GM21528 (cell line): ENCODE results near the gene OCA2.
"Not testable (repeated sequence)": the region's sequence is repeated elsewhere in the genome, so short reads cannot be mapped to it uniquely, and the experiment has no call there.

ENCODE experiments used
- ATAC-seq: cut with Tn5 transposase; IDR thresholded peaks from one replicate; pipeline ENCODE4 v1.9.1; 2021; ENCODE audit warnings: mild to moderate bottlenecking, moderate library complexity; ENCODE audit not compliant: unreplicated experiment, low FRiP score

OCA2 gene

DNA sequence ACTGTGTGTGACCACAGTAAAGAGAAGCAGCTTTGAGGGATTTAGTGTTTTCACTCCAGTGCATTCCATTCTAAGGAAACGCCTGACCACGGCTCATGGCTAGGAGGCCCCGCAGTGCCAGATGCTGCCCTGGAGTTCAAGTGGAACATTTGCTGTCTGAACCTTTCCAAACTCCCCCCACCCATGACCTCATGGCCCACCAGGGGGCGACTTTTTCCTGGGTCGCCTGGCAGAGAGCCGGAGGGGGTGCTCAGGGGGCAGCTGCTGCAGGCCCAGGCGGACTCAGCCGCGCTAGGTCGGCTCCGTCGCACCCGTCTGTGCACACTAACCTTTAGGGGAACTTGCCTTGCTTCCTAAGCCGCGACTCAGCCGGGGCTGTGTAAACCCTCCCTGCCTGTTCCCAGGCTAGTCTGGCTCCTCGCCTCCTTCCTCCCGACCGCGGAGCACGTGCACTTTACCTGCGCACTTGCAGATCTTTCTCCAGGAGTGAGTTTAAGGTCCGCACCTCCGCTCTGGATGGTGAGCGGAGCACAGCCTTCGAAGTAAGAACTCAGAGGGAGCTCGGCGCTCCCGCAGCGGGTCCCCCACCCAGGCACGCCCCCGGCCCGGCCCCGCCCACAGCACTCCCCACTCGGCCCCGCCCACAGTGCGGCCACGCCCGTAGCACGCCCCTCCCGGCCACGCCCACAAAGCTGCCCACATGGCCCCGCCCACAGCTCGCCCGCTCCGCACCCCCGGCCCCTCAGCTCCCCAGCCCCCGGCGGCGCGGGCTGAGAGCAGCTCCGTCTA lies at the start of gene OCA2:
Gene OCA2 (minus strand): TSS at position 550 of the 789 bp plus-strand sequence. CDS start 17,441 bp downstream, outside the sequence.
- no peak for ATAC-seq

- no peak for ATAC-seq
These were observed 48.7 kb upstream of the OCA2 start for GRCh38 chr15:28147801-28148200.

- not testable (repeated sequence) for ATAC-seq
These were observed 46.3 kb upstream of the OCA2 start for GRCh38 chr15:28145419-28145818.

DNA sequence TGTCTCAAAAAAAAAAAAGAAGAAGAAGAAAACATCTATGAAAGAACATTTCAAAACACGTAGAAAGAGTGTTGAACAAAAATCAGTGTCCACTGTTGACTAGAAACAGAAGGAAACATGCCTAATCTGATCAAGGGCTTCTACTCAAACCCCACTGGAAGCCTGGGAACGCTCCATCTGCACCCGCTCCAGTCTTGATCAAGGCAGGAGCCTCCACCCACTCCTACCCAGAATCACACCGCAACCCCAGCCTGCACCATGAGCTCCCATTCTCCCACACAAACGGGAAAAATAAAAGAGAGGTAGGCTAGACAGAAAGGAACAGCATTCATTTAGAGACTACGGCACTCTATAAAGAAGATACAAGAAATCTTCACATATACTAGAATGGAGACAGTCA lies 40.9 kb upstream of the OCA2 start:
- ATAC-seq: no peak

- not testable (repeated sequence) for ATAC-seq
These were observed 38.4 kb upstream of the OCA2 start for GRCh38 chr15:28137408-28138039.

- ATAC-seq: peak; percentile 89
These were observed 37.3 kb upstream of the OCA2 start for GRCh38 chr15:28136236-28136904.

DNA sequence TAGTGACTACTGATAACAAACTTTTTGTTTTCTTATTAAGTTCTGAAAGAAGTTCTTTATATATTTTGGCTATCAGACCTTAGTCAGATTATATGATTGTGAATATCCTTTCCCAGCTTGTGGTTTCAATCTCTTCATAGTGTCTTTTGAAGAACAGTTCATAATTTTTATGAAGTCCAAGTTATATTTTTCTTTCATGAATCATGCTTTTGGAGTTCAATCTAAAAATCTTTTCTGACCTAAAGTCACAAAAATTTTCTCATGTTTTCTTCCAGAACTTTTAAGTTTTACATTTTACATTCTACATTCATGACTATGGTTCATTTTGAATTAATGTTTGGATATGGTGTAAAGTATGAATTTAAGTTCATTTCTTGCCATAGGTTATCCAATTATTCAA lies 34.2 kb upstream of the OCA2 start:
- ATAC-seq: no peak

DNA sequence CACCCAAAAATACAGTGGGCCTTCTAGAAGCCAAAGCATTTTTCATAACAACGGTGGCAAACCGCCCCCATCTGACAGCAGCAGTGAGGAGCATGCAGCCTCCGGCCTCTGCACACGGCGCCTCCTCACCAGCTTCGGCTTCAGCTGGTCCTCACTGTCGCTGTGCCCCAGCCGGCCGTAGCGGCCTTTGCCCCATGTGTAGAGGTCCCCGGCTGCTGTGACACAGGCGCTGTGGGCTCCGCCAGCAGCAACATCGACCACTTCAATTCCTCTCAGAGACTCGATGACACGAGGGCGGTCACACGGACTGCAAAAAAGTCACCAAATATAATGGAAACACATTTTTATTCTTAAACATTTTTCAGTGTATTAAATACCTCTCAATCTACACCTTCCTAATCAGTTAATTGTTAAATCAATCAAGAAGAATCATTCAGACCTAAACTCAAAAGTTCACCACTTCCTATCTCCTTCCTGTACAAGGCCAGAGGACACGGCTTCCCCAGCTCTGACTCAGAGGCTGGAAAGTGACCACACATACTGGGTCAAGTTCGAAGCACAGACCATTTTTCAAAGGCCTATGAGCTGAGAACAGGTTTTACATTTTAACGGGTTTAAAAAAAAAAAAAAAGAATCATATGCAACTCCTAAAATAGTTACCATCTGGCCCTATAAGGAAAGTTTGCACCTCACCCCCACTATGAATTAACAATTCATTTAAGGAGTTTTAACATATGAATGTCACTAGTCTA lies 33.6 kb upstream of the OCA2 start:
- ATAC-seq: no peak

GRCh38 chr15:28131946-28132345 lies 32.8 kb upstream of the OCA2 start:
- ATAC-seq: no peak

DNA sequence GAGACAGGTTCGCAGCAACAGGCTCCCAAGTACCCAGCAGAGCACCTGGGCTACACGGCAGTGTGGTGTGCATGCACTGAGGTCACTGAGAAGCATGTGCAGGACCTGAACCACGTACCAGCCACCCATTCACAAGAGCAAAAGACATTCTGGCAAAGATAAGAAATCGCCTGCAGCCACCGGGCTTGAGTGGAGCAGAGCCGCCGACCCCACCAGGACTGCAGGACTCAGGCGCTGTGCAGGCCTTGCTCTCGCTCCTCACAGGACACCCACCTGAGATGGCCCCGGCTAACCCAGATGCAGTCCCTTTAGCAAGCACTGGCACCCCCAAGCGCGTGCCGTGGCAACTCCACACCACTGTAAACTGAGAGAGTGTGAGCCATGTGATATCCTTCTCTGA lies 32.3 kb upstream of the OCA2 start:
- no peak for ATAC-seq

DNA sequence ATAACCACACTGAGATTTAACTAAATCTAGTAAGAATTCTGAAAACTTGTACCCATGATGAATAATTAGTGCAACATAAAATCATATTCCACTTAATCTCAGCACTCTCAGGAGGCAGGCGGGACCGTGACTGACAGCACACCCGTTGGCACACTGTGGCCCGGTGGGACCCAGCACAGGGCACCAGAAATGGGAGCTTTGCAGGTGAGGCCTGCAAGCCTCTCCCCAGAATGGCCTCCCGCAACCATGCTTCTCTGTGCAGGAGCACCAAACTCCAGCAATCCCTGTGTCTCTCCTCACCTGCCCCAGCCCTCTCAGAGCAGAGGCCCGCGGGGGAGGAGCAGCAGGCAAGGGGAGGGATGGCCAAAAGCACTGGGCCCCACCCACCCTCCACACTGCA lies 31.5 kb upstream of the OCA2 start:
- ATAC-seq: no peak

- no peak for ATAC-seq
These were observed 30.2 kb upstream of the OCA2 start for GRCh38 chr15:28129231-28129848.

GRCh38 chr15:28128031-28128430 lies 28.9 kb upstream of the OCA2 start:
- ATAC-seq: no peak

DNA sequence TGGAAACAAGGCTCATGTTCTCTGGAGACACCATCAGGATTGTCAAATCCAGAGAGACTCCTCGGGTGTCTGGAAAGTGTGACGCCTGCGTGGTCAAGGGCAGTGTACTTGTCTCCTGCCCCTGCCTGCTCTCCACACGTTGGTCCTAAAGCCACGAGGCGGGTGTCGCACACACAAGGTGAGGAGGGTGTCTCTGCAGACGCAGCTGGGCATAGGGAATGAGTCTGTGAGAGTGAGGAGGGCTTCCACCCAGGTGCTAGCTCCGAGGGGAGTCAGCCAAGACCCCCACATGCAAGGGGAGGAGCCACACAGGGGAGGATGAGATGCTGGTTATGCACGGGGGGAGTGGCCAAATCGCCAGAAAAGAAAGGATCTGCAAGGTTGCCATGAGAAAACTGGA lies 27.9 kb upstream of the OCA2 start:
- ATAC-seq: no peak

GRCh38 chr15:28125673-28126651 lies 26.8 kb upstream of the OCA2 start:
- ATAC-seq: no peak

GRCh38 chr15:28124841-28125240 lies 25.7 kb upstream of the OCA2 start:
- ATAC-seq: no peak

- no peak for ATAC-seq
These were observed 24.4 kb upstream of the OCA2 start for GRCh38 chr15:28123408-28124023.

GRCh38 chr15:28122038-28122949 lies 23.2 kb upstream of the OCA2 start:
- no peak for ATAC-seq
